Measurements from ENCODE around the gene AGPAT2.

Gene AGPAT2

DNA sequence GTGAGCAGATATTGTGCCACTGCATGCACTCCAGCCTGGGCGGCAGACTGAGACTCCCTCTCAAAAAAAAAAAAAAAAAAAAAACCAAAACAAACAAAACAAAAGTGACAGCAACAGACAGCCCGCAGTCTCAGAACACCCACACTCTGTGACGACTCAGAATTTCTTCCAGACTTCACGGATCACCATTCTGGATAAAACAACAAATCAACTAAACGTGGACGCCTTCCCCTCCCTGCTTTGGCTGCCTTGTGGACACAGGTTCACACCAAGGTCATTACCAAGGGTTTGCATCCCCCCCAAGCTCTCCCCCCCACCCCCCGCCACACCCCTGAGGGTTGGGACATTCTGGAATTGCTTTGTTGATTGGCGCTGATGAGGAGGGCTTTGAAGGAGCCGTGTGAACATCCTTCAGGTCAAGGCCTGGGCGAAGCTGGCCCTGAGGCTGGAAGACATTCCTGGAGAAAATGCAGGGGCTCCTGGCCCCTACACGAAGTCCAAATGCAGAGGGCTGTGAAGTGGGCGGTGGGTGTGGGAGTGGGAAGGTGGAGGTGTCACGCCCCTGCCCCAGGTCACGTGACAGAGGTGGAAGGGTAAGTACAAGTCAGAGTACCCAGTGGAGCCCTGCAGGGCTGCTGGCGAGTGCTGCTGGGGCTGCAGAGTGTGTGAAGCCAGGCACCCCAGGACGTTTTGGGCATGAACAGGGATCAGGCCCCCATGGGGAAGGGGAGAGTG lies 45.4 kb upstream of the AGPAT2 start:
- peaks cover 6% of the 10 kb centered on the region for H3K9me3 ChIP-seq (ENCODE audit: insufficient read depth, low read depth, low read length)
- no CpG with 5 or more reads among the region's 16 CpGs for WGBS (ENCODE audit: extremely low coverage, insufficient coverage, insufficient read length)
- H2BK5ac ChIP-seq (ENCODE audit: low read depth, low read length, poor library complexity) = no peak overlapping the region
- no peak overlapping the region for H3K4me3 ChIP-seq (ENCODE audit: low read depth, low read length)
- H3K9ac ChIP-seq (ENCODE audit: low read length) = no peak overlapping the region
- no peak overlapping the region for H2BK12ac ChIP-seq (ENCODE audit: low read length)
- H2BK120ac ChIP-seq (ENCODE audit: insufficient read depth, low read length, poor library complexity) = no peak overlapping the region
- H3K14ac ChIP-seq (ENCODE audit: low read length) = no peak overlapping the region
- H3K4ac ChIP-seq (ENCODE audit: low read depth, low read length) = no peak overlapping the region
- H3K18ac ChIP-seq (ENCODE audit: low read length) = no peak overlapping the region
- H2AFZ ChIP-seq (ENCODE audit: insufficient read depth, low read length, poor library complexity) = no peak overlapping the region
- no peak overlapping the region for H3K4me2 ChIP-seq (ENCODE audit: low read length)
- H4K91ac ChIP-seq (ENCODE audit: low read depth, low read length) = no peak overlapping the region
- H3K23ac ChIP-seq (ENCODE audit: low read length) = no peak overlapping the region
- no peak for DNase-seq
- no peak overlapping the region for H4K12ac ChIP-seq (ENCODE audit: low read depth, low read length)
- H3K27ac ChIP-seq (ENCODE audit: low read depth, low read length) = no peak overlapping the region
- H3K79me2 ChIP-seq (ENCODE audit: control insufficient read depth, insufficient read depth, low read length, poor library complexity) = peaks cover 7% of the 10 kb centered on the region
- H3K27me3 ChIP-seq (ENCODE audit: insufficient read depth, low read length) = no peaks in the 10 kb centered on the region
- peaks cover 0 to 7% of the 10 kb centered on the region in 2 experiments for H3K4me1 ChIP-seq (ENCODE audit: control insufficient read depth in 1 of 2, insufficient read depth in 2 of 2, low read length in 2 of 2)
- no peak overlapping the region for H2AK5ac ChIP-seq (ENCODE audit: low read length)
- H3K36me3 ChIP-seq (ENCODE audit: control insufficient read depth in 1 of 2, insufficient read depth in 2 of 2, low read length in 2 of 2) = no peaks in the 10 kb centered on the region
- H3K79me1 ChIP-seq (ENCODE audit: low read length) = peaks cover 10% of the 10 kb centered on the region
- no peak overlapping the region for H4K8ac ChIP-seq (ENCODE audit: low read depth, low read length)

GRCh38 chr9:136729926-136730325 lies 42.7 kb upstream of the AGPAT2 start:
- H3K36me3 ChIP-seq (ENCODE audit: control insufficient read depth in 1 of 2, insufficient read depth in 2 of 2, low read length in 2 of 2) = peaks cover 15 to 16% of the 10 kb centered on the region in 2 experiments
- no CpG with 5 or more reads among the region's 8 CpGs for WGBS (ENCODE audit: extremely low coverage, insufficient coverage, insufficient read length)

GRCh38 chr9:136729144-136729543 lies 41.9 kb upstream of the AGPAT2 start:
- Histone ChIP-seq H4K12ac (ENCODE audit: low read depth, low read length) (no peak overlapping the region), H2BK12ac (ENCODE audit: low read length) (no peak overlapping the region), H4K91ac (ENCODE audit: low read depth, low read length) (no peak overlapping the region), H3K23ac (ENCODE audit: low read length) (no peak overlapping the region), H3K14ac (ENCODE audit: low read length) (no peak overlapping the region), H2AFZ (ENCODE audit: insufficient read depth, low read length, poor library complexity) (no peak overlapping the region), H3K4me1 (ENCODE audit: control insufficient read depth in 1 of 2, insufficient read depth in 2 of 2, low read length in 2 of 2) (peaks cover 14 to 18% of the 10 kb centered on the region in 2 experiments), H3K4me2 (ENCODE audit: low read length) (peak overlapping the region; percentile 93), H4K8ac (ENCODE audit: low read depth, low read length) (no peak overlapping the region), H2BK120ac (ENCODE audit: insufficient read depth, low read length, poor library complexity) (no peak overlapping the region), H3K9me3 (ENCODE audit: insufficient read depth, low read depth, low read length) (peaks cover 3% of the 10 kb centered on the region), H3K79me2 (ENCODE audit: control insufficient read depth, insufficient read depth, low read length, poor library complexity) (peaks cover 12% of the 10 kb centered on the region), H3K4ac (ENCODE audit: low read depth, low read length) (no peak overlapping the region), H2BK5ac (ENCODE audit: low read depth, low read length, poor library complexity) (no peak overlapping the region), H3K27ac (ENCODE audit: low read depth, low read length) (no peak overlapping the region), H3K9ac (ENCODE audit: low read length) (no peak overlapping the region), H3K36me3 (ENCODE audit: control insufficient read depth in 1 of 2, insufficient read depth in 2 of 2, low read length in 2 of 2) (peaks cover 22% of the 10 kb centered on the region in 2 experiments), H3K18ac (ENCODE audit: low read length) (no peak overlapping the region), H3K4me3 (ENCODE audit: low read depth, low read length) (no peak overlapping the region), H3K27me3 (ENCODE audit: insufficient read depth, low read length) (no peaks in the 10 kb centered on the region), H3K79me1 (ENCODE audit: low read length) (peaks cover 19% of the 10 kb centered on the region), H2AK5ac (ENCODE audit: low read length) (no peak overlapping the region)
- no peak for DNase-seq
- WGBS (ENCODE audit: extremely low coverage, insufficient coverage, insufficient read length) = no CpG with 5 or more reads among the region's 7 CpGs

More at GRCh38 chr9:136729926-136730325, 42.7 kb upstream of the AGPAT2 start:
- Histone ChIP-seq H2BK5ac (ENCODE audit: low read depth, low read length, poor library complexity) (no peak overlapping the region), H3K4ac (ENCODE audit: low read depth, low read length) (no peak overlapping the region), H4K91ac (ENCODE audit: low read depth, low read length) (no peak overlapping the region), H3K79me2 (ENCODE audit: control insufficient read depth, insufficient read depth, low read length, poor library complexity) (peaks cover 12% of the 10 kb centered on the region), H3K23ac (ENCODE audit: low read length) (no peak overlapping the region), H4K8ac (ENCODE audit: low read depth, low read length) (no peak overlapping the region), H3K27ac (ENCODE audit: low read depth, low read length) (no peak overlapping the region), H3K9ac (ENCODE audit: low read length) (no peak overlapping the region), H3K4me2 (ENCODE audit: low read length) (no peak overlapping the region), H2AFZ (ENCODE audit: insufficient read depth, low read length, poor library complexity) (no peak overlapping the region), H3K79me1 (ENCODE audit: low read length) (peaks cover 19% of the 10 kb centered on the region), H2BK120ac (ENCODE audit: insufficient read depth, low read length, poor library complexity) (no peak overlapping the region), H4K12ac (ENCODE audit: low read depth, low read length) (no peak overlapping the region), H3K18ac (ENCODE audit: low read length) (no peak overlapping the region), H3K9me3 (ENCODE audit: insufficient read depth, low read depth, low read length) (peaks cover 3% of the 10 kb centered on the region), H3K27me3 (ENCODE audit: insufficient read depth, low read length) (no peaks in the 10 kb centered on the region), H2AK5ac (ENCODE audit: low read length) (no peak overlapping the region), H3K4me1 (ENCODE audit: control insufficient read depth in 1 of 2, insufficient read depth in 2 of 2, low read length in 2 of 2) (peaks cover 14 to 18% of the 10 kb centered on the region in 2 experiments), H3K14ac (ENCODE audit: low read length) (no peak overlapping the region), H3K4me3 (ENCODE audit: low read depth, low read length) (no peak overlapping the region), H2BK12ac (ENCODE audit: low read length) (no peak overlapping the region)
- DNase-seq = no peak

DNA sequence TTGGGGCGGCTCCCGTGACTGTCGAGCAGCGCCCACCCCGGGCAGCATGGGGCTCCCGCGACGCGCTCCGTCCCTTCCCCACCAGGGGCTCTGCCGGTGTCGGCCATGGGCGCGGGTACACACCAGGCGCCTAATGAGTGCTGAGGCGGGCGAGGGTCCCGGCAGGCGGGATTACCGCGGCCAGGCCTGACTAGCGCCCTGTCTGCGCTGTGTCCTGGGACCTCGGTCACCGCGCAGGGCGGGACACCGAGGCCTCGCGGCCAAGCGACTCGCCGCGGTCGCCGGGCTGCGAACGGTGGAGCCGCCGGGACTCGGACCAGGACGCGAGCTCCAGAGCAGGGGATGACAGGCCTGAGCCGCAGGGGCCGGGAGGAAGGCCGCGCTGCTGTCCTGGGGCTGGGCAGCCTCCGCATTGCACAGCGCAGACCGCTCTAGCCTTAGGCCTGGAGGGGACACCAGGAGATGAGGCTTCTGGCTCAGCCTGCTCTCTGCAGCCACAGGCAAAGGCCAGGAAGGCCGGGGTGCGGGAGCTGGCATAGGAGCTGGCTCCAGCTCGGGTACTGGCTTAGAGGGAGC lies 41.4 kb upstream of the AGPAT2 start:
- Histone ChIP-seq H3K23ac (ENCODE audit: low read length) (no peak overlapping the region), H2BK12ac (ENCODE audit: low read length) (peak overlapping the region; percentile 11), H4K91ac (ENCODE audit: low read depth, low read length) (peak overlapping the region; percentile 89), H3K4me2 (ENCODE audit: low read length) (peak overlapping the region; percentile 93), H3K36me3 (ENCODE audit: control insufficient read depth in 1 of 2, insufficient read depth in 2 of 2, low read length in 2 of 2) (peaks cover 27 to 28% of the 10 kb centered on the region in 2 experiments), H3K9ac (ENCODE audit: low read length) (peak overlapping the region; percentile 62), H3K79me2 (ENCODE audit: control insufficient read depth, insufficient read depth, low read length, poor library complexity) (peaks cover 12% of the 10 kb centered on the region), H3K4me3 (ENCODE audit: low read depth, low read length) (peak overlapping the region; percentile 94), H2AFZ (ENCODE audit: insufficient read depth, low read length, poor library complexity) (peak overlapping the region; percentile 89), H4K8ac (ENCODE audit: low read depth, low read length) (peak overlapping the region; percentile 94), H3K27ac (ENCODE audit: low read depth, low read length) (no peak overlapping the region), H3K9me3 (ENCODE audit: insufficient read depth, low read depth, low read length) (peaks cover 3% of the 10 kb centered on the region), H3K4ac (ENCODE audit: low read depth, low read length) (peak overlapping the region; percentile 82), H3K4me1 (ENCODE audit: control insufficient read depth in 1 of 2, insufficient read depth in 2 of 2, low read length in 2 of 2) (peaks cover 14 to 18% of the 10 kb centered on the region in 2 experiments), H3K79me1 (ENCODE audit: low read length) (peaks cover 19% of the 10 kb centered on the region), H3K27me3 (ENCODE audit: insufficient read depth, low read length) (no peaks in the 10 kb centered on the region), H2BK5ac (ENCODE audit: low read depth, low read length, poor library complexity) (peak overlapping the region; percentile 55), H4K12ac (ENCODE audit: low read depth, low read length) (peak overlapping the region; percentile 97), H3K14ac (ENCODE audit: low read length) (peak overlapping the region; percentile 94), H2AK5ac (ENCODE audit: low read length) (peak overlapping the region; percentile 45), H2BK120ac (ENCODE audit: insufficient read depth, low read length, poor library complexity) (peak overlapping the region; percentile 87), H3K18ac (ENCODE audit: low read length) (peak overlapping the region; percentile 83)
- DNase-seq = peak in 1 of 2 donors; percentile 44
- WGBS (ENCODE audit: extremely low coverage, insufficient coverage, insufficient read length) = no CpG with 5 or more reads among the region's 53 CpGs
